ENCODE data around the gene GRIK3. TPM values are rescaled to one million over a fixed set of nuclear protein-coding genes. Genes with fewer than 3 reads are reported as not detected.
A peak's percentile ranks its signal among the peaks of the same experiment; 100 is the strongest.

Gene GRIK3
- total RNA-seq, 6 experiments from 2014 or later = 0.07 TPM; not detected in 5

GRCh38 chr1:36836196-36836883 lies 198.0 kb downstream of the GRIK3 start:
- 8% methylated on average over 2 of the region's 11 CpGs for WGBS (ENCODE audit: insufficient coverage, low coverage, low lambda C conversion rate, missing lambda C conversion rate)
- H3K36me3 ChIP-seq = no peaks in the 10 kb centered on the region
- intact Hi-C loops (cut with DNase I) = no loop called here
- H3K9me3 ChIP-seq = no peaks in the 10 kb centered on the region
- no peak for ATAC-seq
- TF ChIP-seq POLR2A (IDR thresholded peaks at IDR 0.05) (no peak), CTCF (IDR thresholded peaks at IDR 0.05) (no peak)
- no peak overlapping the region for H3K27ac ChIP-seq
- no peaks in the 10 kb centered on the region for H3K4me1 ChIP-seq
- H3K27me3 ChIP-seq = no peaks in the 10 kb centered on the region
- H3K4me3 ChIP-seq = no peak overlapping the region
- DNase-seq = peak in 1 of 3 donors; percentile 38

- H3K4me3 ChIP-seq = no peak overlapping the region
- intact Hi-C loops (cut with DNase I) = no loop called here
- no peak overlapping the region for H3K27ac ChIP-seq
- WGBS (ENCODE audit: insufficient coverage, low coverage, low lambda C conversion rate, missing lambda C conversion rate) = 42% methylated on average over 3 of the region's 4 CpGs
- ATAC-seq (no peak), DNase-seq (no peak)
- H3K36me3 ChIP-seq = no peaks in the 10 kb centered on the region
- TF ChIP-seq POLR2A (IDR thresholded peaks at IDR 0.05) (no peak), CTCF (IDR thresholded peaks at IDR 0.05) (no peak)
- H3K4me1 ChIP-seq = no peaks in the 10 kb centered on the region
- no peaks in the 10 kb centered on the region for H3K27me3 ChIP-seq
- no peaks in the 10 kb centered on the region for H3K9me3 ChIP-seq
Measured at GRCh38 chr1:36835696-36836095, 198.6 kb downstream of the GRIK3 start.

- intact Hi-C loops (cut with DNase I) = no loop called here
- Histone ChIP-seq H3K4me3 (no peak overlapping the region), H3K27ac (no peak overlapping the region), H3K4me1 (no peaks in the 10 kb centered on the region), H3K27me3 (no peaks in the 10 kb centered on the region), H3K36me3 (no peaks in the 10 kb centered on the region), H3K9me3 (no peaks in the 10 kb centered on the region)
- ATAC-seq (no peak), DNase-seq (peak in 1 of 3 donors; percentile 30)
- TF ChIP-seq POLR2A (IDR thresholded peaks at IDR 0.05) (no peak), CTCF (IDR thresholded peaks at IDR 0.05) (no peak)
- WGBS (ENCODE audit: insufficient coverage, low coverage, low lambda C conversion rate, missing lambda C conversion rate) = 36% methylated on average over 4 of the region's 4 CpGs
Measured at GRCh38 chr1:36835017-36835695, 199.2 kb downstream of the GRIK3 start.

- H3K27ac ChIP-seq = no peak overlapping the region
- WGBS (ENCODE audit: insufficient coverage, low coverage, low lambda C conversion rate, missing lambda C conversion rate) = 17% methylated on average over 1 of the region's 5 CpGs
- no peaks in the 10 kb centered on the region for H3K4me1 ChIP-seq
- no peaks in the 10 kb centered on the region for H3K27me3 ChIP-seq
- no peak for TF ChIP-seq POLR2A (IDR thresholded peaks at IDR 0.05)
- no peak for TF ChIP-seq CTCF (IDR thresholded peaks at IDR 0.05)
- ATAC-seq (no peak), DNase-seq (peak in 1 of 3 donors; percentile 24)
- intact Hi-C loops (cut with DNase I) = no loop called here
- H3K9me3 ChIP-seq = no peaks in the 10 kb centered on the region
- H3K36me3 ChIP-seq = no peaks in the 10 kb centered on the region
- H3K4me3 ChIP-seq = no peak overlapping the region
Measured at GRCh38 chr1:36834586-36834985, 199.7 kb downstream of the GRIK3 start.

Data from right lobe of liver (tissue), 6 donors.